OCI-LY3 (cell line): ENCODE results near the gene RNF123.

Source experiments
- CTCF ChIP-seq: fragments of 200-600, 300-600 bp; sonication (generic); IDR thresholded peaks from 2 replicates; pipeline ENCODE4 v1.5.1; 2014; ENCODE audit warnings: antibody characterized with exemption, low read length, low read depth
- EZH2phosphoT487 ChIP-seq: fragments of 200-600 bp; shearing (Covaris generic); IDR thresholded peaks from 2 replicates; pipeline ENCODE4 v1.6.1; 2018; ENCODE audit warnings: antibody characterized with exemption, mixed run types, low read depth

- TF ChIP-seq CTCF: no peak
- no peak for TF ChIP-seq EZH2phosphoT487
These were observed 38.0 kb downstream of the RNF123 start for GRCh38 chr3:49727154-49727923.
